Ishikawa (cell line): Measurements from ENCODE around the gene ADAMTS16.

Source experiments
- CEBPB ChIP-seq: IDR thresholded peaks from 2 replicates; pipeline ENCODE4 v1.6.1; 2012
- CREB1 ChIP-seq: IDR thresholded peaks from 2 replicates; pipeline ENCODE4 v1.6.1; 2012; ENCODE audit warnings: low read depth
- EGR1 ChIP-seq: IDR thresholded peaks from 2 replicates; pipeline ENCODE4 v1.6.1; 2012
- EP300 ChIP-seq: IDR thresholded peaks from 2 replicates; pipeline ENCODE4 v1.6.1; 2012; ENCODE audit warnings: borderline replicate concordance
- FOXM1 ChIP-seq: IDR thresholded peaks from 2 replicates; pipeline ENCODE4 v1.6.1; 2012; ENCODE audit warnings: low read depth, borderline replicate concordance
- MAX ChIP-seq: IDR thresholded peaks from 2 replicates; pipeline ENCODE4 v1.6.1; 2012
- NFIC ChIP-seq: IDR thresholded peaks from 2 replicates; pipeline ENCODE4 v1.6.1; 2012
- RAD21 ChIP-seq: IDR thresholded peaks from 2 replicates; pipeline ENCODE4 v1.6.1; 2012; ENCODE audit warnings: low read depth
- TAF1 ChIP-seq: IDR thresholded peaks from 2 replicates; pipeline ENCODE4 v1.6.1; 2012; ENCODE audit warnings: low read depth, mild to moderate bottlenecking
- TCF12 ChIP-seq: IDR thresholded peaks from 2 replicates; pipeline ENCODE4 v1.6.1; 2012; ENCODE audit warnings: low read depth
- TEAD4 ChIP-seq: IDR thresholded peaks from 2 replicates; pipeline ENCODE4 v1.6.1; 2012
- USF1 ChIP-seq: IDR thresholded peaks from 2 replicates; pipeline ENCODE4 v1.6.1; 2012
- YY1 ChIP-seq: IDR thresholded peaks from 2 replicates; pipeline ENCODE4 v1.6.1; 2012; ENCODE audit warnings: low read depth
- ZBTB7A ChIP-seq: IDR thresholded peaks from 2 replicates; pipeline ENCODE4 v1.6.1; 2012; ENCODE audit warnings: low read depth
- TF ChIP-seq, protein P1 (sequence below): IDR thresholded peaks from 2 replicates; pipeline ENCODE4 v1.6.1; 2012; ENCODE audit warnings: low read depth, mild to moderate bottlenecking

The ADAMTS16 gene

GRCh38 chr5:5348576-5348975 lies 208.4 kb downstream of the ADAMTS16 start:
- TF ChIP-seq EGR1, result no peak
- TF ChIP-seq RAD21, result no peak
- no peak for TF ChIP-seq ZBTB7A
- TF ChIP-seq, protein P1, sequence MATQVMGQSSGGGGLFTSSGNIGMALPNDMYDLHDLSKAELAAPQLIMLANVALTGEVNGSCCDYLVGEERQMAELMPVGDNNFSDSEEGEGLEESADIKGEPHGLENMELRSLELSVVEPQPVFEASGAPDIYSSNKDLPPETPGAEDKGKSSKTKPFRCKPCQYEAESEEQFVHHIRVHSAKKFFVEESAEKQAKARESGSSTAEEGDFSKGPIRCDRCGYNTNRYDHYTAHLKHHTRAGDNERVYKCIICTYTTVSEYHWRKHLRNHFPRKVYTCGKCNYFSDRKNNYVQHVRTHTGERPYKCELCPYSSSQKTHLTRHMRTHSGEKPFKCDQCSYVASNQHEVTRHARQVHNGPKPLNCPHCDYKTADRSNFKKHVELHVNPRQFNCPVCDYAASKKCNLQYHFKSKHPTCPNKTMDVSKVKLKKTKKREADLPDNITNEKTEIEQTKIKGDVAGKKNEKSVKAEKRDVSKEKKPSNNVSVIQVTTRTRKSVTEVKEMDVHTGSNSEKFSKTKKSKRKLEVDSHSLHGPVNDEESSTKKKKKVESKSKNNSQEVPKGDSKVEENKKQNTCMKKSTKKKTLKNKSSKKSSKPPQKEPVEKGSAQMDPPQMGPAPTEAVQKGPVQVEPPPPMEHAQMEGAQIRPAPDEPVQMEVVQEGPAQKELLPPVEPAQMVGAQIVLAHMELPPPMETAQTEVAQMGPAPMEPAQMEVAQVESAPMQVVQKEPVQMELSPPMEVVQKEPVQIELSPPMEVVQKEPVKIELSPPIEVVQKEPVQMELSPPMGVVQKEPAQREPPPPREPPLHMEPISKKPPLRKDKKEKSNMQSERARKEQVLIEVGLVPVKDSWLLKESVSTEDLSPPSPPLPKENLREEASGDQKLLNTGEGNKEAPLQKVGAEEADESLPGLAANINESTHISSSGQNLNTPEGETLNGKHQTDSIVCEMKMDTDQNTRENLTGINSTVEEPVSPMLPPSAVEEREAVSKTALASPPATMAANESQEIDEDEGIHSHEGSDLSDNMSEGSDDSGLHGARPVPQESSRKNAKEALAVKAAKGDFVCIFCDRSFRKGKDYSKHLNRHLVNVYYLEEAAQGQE, result no peak
- no peak for TF ChIP-seq YY1
- no peak for TF ChIP-seq USF1
- TF ChIP-seq EP300, result no peak
- TF ChIP-seq CEBPB, result no peak
- TF ChIP-seq MAX, result no peak
- no peak for TF ChIP-seq NFIC
- no peak for TF ChIP-seq TCF12
- no peak for TF ChIP-seq TEAD4
- no peak for TF ChIP-seq CREB1
- TF ChIP-seq FOXM1, result no peak
- TF ChIP-seq TAF1, result no peak

DNA sequence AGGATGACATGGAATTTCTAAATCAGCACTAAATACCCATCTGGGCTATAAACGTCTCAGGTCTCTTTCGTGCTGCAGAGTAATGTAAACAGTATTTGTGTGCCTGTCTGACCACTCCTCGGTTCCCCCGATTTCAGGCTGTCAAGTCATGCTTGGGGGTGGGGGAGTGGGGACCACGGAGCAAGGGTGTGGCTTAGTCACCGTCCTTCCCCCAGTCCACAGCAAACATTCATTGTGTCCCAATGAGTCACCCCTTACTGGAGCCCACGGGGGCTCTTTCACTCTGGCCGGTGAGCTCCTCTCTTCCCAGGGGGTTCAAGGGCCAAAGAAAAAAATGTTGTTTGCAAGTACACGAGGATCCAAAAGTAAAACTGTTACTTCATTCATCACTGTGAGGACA lies 210.0 kb downstream of the ADAMTS16 start:
- TF ChIP-seq CREB1, result no peak
- TF ChIP-seq EGR1, result no peak
- TF ChIP-seq EP300, result no peak
- no peak for TF ChIP-seq TAF1

- TF ChIP-seq ZBTB7A (no peak), CEBPB (no peak), EP300 (no peak), CREB1 (no peak), FOXM1 (no peak), RAD21 (no peak)
Observed at GRCh38 chr5:5351288-5351979, 211.3 kb downstream of the ADAMTS16 start.

DNA sequence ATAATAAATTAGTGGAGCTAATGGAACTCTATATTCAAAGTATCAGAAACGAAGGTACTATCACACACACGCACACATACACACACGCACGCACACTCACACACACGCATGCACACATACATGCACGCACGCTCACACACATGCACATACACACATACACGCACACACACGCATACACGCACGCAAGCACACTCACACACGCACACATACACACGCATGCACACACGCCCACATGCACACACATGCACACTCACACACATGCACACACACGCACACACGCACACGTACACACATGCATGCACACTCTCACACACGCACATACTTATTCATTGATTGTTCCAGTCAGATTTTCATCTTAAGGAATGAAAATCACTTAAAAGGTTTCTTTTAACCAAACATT lies 212.5 kb downstream of the ADAMTS16 start:
- TF ChIP-seq YY1 (no peak), TEAD4 (no peak), NFIC (no peak), TCF12 (no peak)

GRCh38 chr5:5353681-5354080 lies 213.6 kb downstream of the ADAMTS16 start:
- no peak for TF ChIP-seq USF1
- no peak for TF ChIP-seq TCF12
- TF ChIP-seq CEBPB, result no peak
- no peak for TF ChIP-seq FOXM1
- TF ChIP-seq ZBTB7A, result no peak
- no peak for TF ChIP-seq NFIC
- TF ChIP-seq TEAD4, result no peak
- no peak for TF ChIP-seq RAD21

GRCh38 chr5:5356765-5357164 lies 216.6 kb downstream of the ADAMTS16 start:
- no peak for TF ChIP-seq ZBTB7A

DNA sequence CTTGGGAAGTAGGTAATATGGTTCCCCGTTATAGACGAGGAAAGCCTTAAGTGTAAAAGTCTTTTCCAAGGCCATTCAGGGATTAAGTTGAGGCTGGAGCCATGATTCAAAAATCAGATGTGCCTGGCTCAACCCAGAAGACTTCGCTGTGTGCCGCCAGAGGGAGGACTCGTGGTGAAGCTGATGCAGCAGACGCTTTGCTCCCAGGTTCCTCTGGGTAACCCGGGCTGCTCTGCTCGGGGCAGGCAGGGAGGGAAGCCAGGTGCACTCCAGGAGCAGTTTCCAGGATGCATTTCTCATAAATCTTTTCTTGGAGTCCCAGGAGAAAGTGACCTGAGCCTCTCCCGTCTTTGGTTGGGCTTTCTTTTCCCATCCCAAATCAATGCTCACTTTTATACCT lies 219.5 kb downstream of the ADAMTS16 start:
- TF ChIP-seq TCF12 (no peak), ZBTB7A (no peak), NFIC (no peak), RAD21 (no peak), TAF1 (no peak), FOXM1 (no peak), TEAD4 (no peak), MAX (no peak), YY1 (no peak), EGR1 (no peak), CREB1 (no peak), CEBPB (no peak), EP300 (no peak), USF1 (no peak)
- TF ChIP-seq, protein P1, result no peak
